ENCODE data around the gene POU2F2. TPM values are rescaled to one million over a fixed set of nuclear protein-coding genes. Genes with fewer than 3 reads are reported as not detected.

Gene POU2F2
- total and polyA plus RNA-seq, 9 of the 15 experiments (the other 6 are each of a cell fraction or from before 2014, with no cell fraction given): 0.03 to 0.68 (median 0.14) TPM

GRCh38 chr19:42065051-42065450 is 67.2 kb downstream of the POU2F2 start:
- FAIRE-seq (no peak), ATAC-seq (no peak), DNase-seq (ENCODE audit: extremely low read depth in 1 of 4, low spot score in 3 of 4) (no peak)
- WGBS (ENCODE audit: insufficient coverage, low coverage, missing lambda C conversion rate): 8% methylated on average over 13 of the region's 13 CpGs
- in situ Hi-C loops (cut with MboI): no loop called here
- no peak for TF ChIP-seq SRF (CRISPR knock-in tag; IDR thresholded peaks at IDR 0.05)
- no peak for TF ChIP-seq TCF7 (IDR thresholded peaks at IDR 0.05; ENCODE audit: borderline replicate concordance)
- TF ChIP-seq ZNF263 (CRISPR knock-in tag; IDR thresholded peaks at IDR 0.05; ENCODE audit: borderline replicate concordance): 0 out of 2 replicates have a peak, but pooled peaks have one; percentile 27
- no peak for TF ChIP-seq TEAD4 (IDR thresholded peaks at IDR 0.05; ENCODE audit: low read length)
- no peak for TF ChIP-seq TEAD4 (CRISPR knock-in tag; IDR thresholded peaks at IDR 0.05; ENCODE audit: borderline replicate concordance)
- no peak for TF ChIP-seq FOXM1 (IDR thresholded peaks at IDR 0.05; ENCODE audit: low read depth)
- no peak for TF ChIP-seq FOXM1 (CRISPR knock-in tag; IDR thresholded peaks at IDR 0.05; ENCODE audit: low read depth)
- POLR2A ChIA-PET: interaction anchor here (1.1 kb wide), 1 partner anchor 8 kb away, joined by 5 read pairs; no protein-coding TSS in a partner anchor
- BruUV-seq (replicated peaks): no TSS peak
- intact Hi-C loops (cut with micrococcal nuclease): no loop called here
- Histone ChIP-seq H3K9ac (ENCODE audit: insufficient read depth in 1 of 2, low read depth in 2 of 2, low read length in 2 of 2) (peak overlapping the region in 1 of 2 experiments; percentile 48; a peak in 1 of 4 replicates), H3K27me3 (ENCODE audit: control insufficient read depth in 2 of 2, insufficient read depth in 2 of 2, low read length in 2 of 2) (peaks cover 12 to 43% of the 10 kb centered on the region in 2 experiments; a peak in 4 of 5 replicates), H3K9me3 (replicated peaks; ENCODE audit: control insufficient read depth, insufficient read depth, low read depth, low read length) (no peaks in the 10 kb centered on the region), H3K4me2 (ENCODE audit: insufficient read depth, low read length) (no peak overlapping the region), H4K20me1 (replicated peaks; ENCODE audit: control insufficient read depth, insufficient read depth, low read length) (no peaks in the 10 kb centered on the region), H3K4me3 (no peak overlapping the region), H3K9me1 (ENCODE audit: control insufficient read depth, insufficient read depth, low read length) (no peaks in the 10 kb centered on the region), H3K36me3 (ENCODE audit: control insufficient read depth, insufficient read depth, low read length) (no peaks in the 10 kb centered on the region), H3K27ac (ENCODE audit: extremely low read depth, low read depth, low read length) (no peak overlapping the region), H3K79me2 (ENCODE audit: control insufficient read depth, insufficient read depth, low read length) (no peaks in the 10 kb centered on the region), H3K4me1 (replicated peaks in 1 of 2; ENCODE audit: control insufficient read depth in 2 of 2, insufficient read depth in 2 of 2, low read length in 2 of 2) (peaks cover 3 to 27% of the 10 kb centered on the region in 2 experiments; a peak in 4 of 5 replicates), H2AFZ (ENCODE audit: low read depth, low read length) (no peak overlapping the region)
- CTCF ChIA-PET (ENCODE audit: low intra/inter-chr PET ratio): no interaction called here

Data from K562 (cell line).